Immature natural killer cell (primary cell): ENCODE measurements around the gene CACNA1I. TPM values are rescaled to one million over a fixed set of nuclear protein-coding genes. Genes with fewer than 3 reads are reported as not detected.

Source experiments
- DNase-seq, 3 donors: peaks; one replicate each; pipeline ENCODE4 v3.0.0; 2022; ENCODE audit warnings: mixed read lengths in 1 of 3
- H3K27ac Mint-ChIP-seq, 6 donors: one replicate each; pipeline ENCODE4 v1.8.0; 2020; ENCODE audit warnings: mixed read lengths in 6 of 6, mild to moderate bottlenecking in 5 of 6, inconsistent platforms in 4 of 6, moderate library complexity in 3 of 6
- H3K27me3 Mint-ChIP-seq, 3 donors: one replicate each; pipeline ENCODE4 v1.8.0; 2020 to 2021; ENCODE audit warnings: low read depth in 3 of 3, mild to moderate bottlenecking in 3 of 3, mixed read lengths in 3 of 3, moderate library complexity in 3 of 3, inconsistent platforms in 1 of 3
- H3K36me3 Mint-ChIP-seq, 3 donors: one replicate each; pipeline ENCODE4 v1.8.0; 2020; ENCODE audit warnings: mixed read lengths in 3 of 3, inconsistent platforms in 2 of 3, mild to moderate bottlenecking in 2 of 3
- H3K4me1 Mint-ChIP-seq, 2 donors: one replicate each; pipeline ENCODE4 v1.8.0; 2020; ENCODE audit warnings: inconsistent platforms in 2 of 2, mild to moderate bottlenecking in 2 of 2, mixed read lengths in 2 of 2, moderate library complexity in 1 of 2
- H3K4me3 Mint-ChIP-seq, 5 donors: one replicate each; pipeline ENCODE4 v1.8.0; 2020; ENCODE audit warnings: mild to moderate bottlenecking in 5 of 5, mixed read lengths in 5 of 5, inconsistent platforms in 3 of 5, moderate library complexity in 3 of 5
- H3K9me3 Mint-ChIP-seq, 6 donors: one replicate each; pipeline ENCODE4 v1.8.0; 2020; ENCODE audit warnings: mild to moderate bottlenecking in 6 of 6, mixed read lengths in 6 of 6, inconsistent platforms in 4 of 6, moderate library complexity in 3 of 6
- polyA plus RNA-seq, 3 donors: library from polyadenylated mRNA; unstranded; fragments of 300-500 nt; fragmentation: Illumina TruSeq; gene quantifications; one replicate each; pipeline ENCODE4 v1.2.3, GENCODE V29; 2021

CACNA1I gene
- polyA plus RNA-seq, 3 donors from 2014 or later = not detected

DNA sequence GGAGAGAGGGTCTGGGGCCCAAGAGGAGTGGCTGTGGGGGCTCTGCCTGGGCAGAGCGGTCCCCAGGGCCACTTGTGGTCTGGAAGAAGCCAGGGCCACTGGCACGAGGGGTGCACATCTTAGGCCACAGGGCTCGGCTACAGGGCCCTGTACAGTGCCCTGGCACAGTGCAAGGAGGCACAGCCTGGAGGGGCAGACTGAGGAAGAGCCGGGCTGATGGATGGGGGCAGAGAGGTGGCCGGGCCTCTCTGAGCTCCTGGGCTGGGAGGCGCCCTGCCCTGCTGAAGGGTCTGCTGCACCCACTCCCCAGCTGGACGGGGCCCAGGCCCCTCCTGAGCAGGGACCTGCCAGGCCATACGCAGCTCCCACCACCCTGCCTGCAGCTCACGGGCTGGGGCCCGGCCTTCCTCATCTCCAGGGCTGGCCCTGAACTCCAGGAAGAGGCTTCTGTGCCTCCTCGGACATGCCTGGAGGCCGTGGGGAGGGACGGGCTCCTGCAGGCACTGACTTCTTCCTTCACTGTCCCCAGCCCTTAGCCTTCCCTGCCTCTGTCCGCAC lies 123.5 kb downstream of the CACNA1I start:
- Mint-ChIP-seq H3K4me3 (no peak overlapping the region), H3K27me3 (peaks cover 0 to 19% (median 6%) of the 10 kb centered on the region in 3 donors), H3K36me3 (no peaks in the 10 kb centered on the region), H3K4me1 (no peaks in the 10 kb centered on the region), H3K9me3 (no peaks in the 10 kb centered on the region), H3K27ac (no peak overlapping the region)
- DNase-seq = no peak

DNA sequence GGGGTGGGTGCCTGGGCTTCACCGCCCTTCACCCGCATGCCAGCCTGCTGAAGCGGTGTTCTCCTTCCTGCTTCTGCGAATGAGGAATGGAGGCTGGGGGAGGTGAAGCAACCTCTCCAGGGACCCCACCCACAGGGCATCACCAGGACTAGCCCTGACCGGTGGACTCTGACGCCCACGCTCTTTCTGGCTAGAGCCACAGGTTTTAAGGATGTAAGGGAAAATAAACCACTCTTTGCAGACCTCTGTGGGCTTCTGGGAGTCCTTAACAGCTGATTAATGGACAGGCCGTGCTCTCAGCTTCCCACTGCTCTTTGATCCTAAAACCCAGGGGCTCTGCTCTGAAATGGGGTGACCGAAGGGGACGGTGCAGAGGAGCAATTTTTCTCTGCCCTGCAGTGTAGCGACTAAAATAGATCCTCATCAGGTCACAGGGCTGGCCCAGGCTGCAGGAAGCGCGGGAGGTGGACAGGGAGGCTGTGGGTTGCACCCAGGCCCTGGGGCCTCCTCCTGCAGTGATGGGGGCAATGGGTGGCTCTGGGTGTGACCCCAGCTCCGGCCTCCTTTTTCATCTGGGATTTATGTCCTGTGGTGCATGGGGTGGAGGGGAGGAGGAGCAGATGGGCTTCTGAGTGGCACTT lies 127.4 kb downstream of the CACNA1I start:
- H3K27ac Mint-ChIP-seq = no peak overlapping the region
- no peaks in the 10 kb centered on the region for H3K36me3 Mint-ChIP-seq
- H3K27me3 Mint-ChIP-seq = peaks cover 4 to 8% (median 5%) of the 10 kb centered on the region in 3 donors
- no peak for DNase-seq
- no peaks in the 10 kb centered on the region for H3K4me1 Mint-ChIP-seq
- H3K9me3 Mint-ChIP-seq = no peaks in the 10 kb centered on the region
- H3K4me3 Mint-ChIP-seq = no peak overlapping the region

DNA sequence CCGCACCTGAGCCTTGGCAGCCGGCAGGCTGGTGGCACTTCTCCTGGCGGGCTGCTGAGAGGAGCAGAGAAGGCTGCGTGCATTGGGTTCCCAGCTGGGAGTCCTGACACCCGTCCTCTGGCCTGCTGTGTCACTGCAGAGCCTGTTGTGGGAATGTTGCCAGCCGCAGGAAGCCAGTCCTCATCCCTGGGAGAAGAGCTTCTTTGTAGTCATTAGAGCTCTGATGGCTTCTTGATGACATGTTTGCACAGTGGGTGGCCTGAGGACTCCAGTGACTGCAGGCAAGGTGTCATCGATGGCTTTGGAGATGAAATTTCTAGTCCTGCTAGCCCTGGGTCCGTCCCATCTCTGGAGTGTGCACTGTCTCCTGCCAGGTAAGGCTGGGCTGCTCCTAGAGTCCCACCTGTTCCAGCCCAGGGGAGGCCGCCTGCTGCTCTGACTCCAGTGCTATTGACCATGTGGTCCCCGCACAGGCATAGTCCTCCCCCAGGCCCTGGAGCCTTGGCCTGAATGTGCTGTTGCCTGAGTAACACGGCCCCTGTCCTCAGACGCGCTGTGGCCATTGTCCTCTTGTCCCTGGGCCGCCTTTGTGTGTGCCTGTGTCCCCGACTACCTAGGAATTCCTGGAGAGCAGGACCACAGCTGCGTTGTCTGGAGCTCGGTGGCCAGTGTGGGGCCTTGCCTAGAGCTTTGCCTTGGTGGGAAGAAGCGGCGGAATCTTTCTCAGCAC lies 129.2 kb downstream of the CACNA1I start:
- no peaks in the 10 kb centered on the region for H3K4me1 Mint-ChIP-seq
- H3K27ac Mint-ChIP-seq = no peak overlapping the region
- H3K9me3 Mint-ChIP-seq = no peaks in the 10 kb centered on the region
- H3K4me3 Mint-ChIP-seq = no peak overlapping the region
- no peak for DNase-seq
- peaks cover 0 to 5% (median 4%) of the 10 kb centered on the region in 3 donors for H3K27me3 Mint-ChIP-seq
- no peaks in the 10 kb centered on the region for H3K36me3 Mint-ChIP-seq

DNA sequence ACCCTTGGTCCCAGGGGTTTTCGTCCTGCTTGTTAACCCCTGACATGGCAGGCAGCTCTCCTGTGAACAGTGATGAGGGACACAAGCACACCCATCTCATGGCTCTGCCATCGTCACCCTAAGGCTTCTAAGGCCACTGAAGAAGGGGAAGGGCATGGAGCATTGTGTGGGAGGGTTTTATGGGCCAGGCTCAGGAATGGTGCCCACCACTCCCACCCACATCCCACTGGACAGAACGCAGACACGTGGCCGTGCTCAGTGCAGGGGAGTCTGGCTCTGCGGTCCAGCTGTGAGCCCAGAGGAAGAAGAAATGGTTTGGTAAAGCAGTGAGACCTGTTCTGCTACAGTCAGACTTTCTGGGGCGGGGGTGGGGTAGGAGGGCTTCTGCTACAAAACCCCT lies 130.0 kb downstream of the CACNA1I start:
- Mint-ChIP-seq H3K9me3 (no peaks in the 10 kb centered on the region), H3K27ac (no peak overlapping the region), H3K27me3 (peaks cover 0 to 5% (median 4%) of the 10 kb centered on the region in 3 donors)

DNA sequence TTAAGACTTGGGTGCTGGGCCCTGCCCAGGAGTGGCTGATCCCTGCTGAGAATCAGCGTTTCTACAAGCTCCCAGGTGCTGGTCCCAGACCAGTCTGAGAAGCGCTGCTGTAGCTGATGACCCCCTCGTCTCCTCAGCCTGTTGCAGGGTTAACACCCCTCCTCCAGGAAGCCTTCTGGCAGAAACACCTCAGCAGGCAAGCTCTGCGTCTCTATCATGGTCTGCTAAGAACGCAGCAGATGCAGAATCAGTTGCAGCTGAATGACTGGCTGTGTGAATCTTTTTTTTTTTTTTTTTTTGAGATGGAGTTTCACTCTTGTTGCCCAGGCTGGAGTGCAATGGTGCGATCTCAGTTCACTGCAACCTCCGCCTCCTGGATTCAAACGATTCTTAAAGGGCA lies 132.5 kb downstream of the CACNA1I start:
- DNase-seq = no peak
- Mint-ChIP-seq H3K27me3 (peaks cover 0 to 5% (median 4%) of the 10 kb centered on the region in 3 donors), H3K4me3 (no peak overlapping the region), H3K27ac (no peak overlapping the region), H3K9me3 (no peaks in the 10 kb centered on the region), H3K4me1 (no peaks in the 10 kb centered on the region), H3K36me3 (no peaks in the 10 kb centered on the region)

More for the DNA sequence above, 130.0 kb downstream of the CACNA1I start:
- H3K4me3 Mint-ChIP-seq = no peak overlapping the region
- no peaks in the 10 kb centered on the region for H3K4me1 Mint-ChIP-seq
- no peak for DNase-seq
- H3K36me3 Mint-ChIP-seq = no peaks in the 10 kb centered on the region

DNA sequence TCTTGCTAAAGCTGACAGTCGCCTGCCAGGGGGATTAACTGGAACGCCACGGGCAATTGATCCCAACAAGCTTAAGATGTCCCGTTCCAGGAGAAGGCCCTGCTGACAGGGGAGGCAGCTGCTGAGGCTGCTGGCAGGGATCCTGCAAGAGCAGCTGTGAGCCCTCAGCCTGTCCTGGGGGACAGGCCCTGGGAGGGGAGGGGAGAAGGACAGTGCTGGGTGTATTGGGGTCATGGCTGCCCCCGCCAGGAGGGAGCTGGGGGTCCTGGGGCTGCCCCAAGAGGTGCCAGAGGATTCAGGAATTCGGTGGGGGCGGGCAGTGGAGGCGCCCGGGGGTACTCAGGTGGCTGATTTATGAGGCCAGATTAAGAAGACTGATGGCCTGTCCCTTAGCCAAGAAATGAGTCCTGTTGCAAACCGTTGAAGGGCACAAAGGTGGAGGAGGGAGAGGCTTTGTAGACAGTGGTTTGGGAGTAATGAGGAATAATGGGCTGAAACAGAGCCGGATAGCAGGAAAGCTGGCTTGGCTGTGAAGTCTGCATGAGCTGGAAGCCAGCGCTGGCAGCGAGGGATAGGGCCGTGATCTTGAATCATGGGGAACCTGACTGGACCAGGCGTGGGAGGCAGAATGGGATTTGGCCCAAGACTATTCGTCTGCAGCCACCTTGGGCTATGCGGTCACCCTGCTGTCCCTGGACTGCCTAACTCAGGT lies 133.5 kb downstream of the CACNA1I start:
- Mint-ChIP-seq H3K36me3 (no peaks in the 10 kb centered on the region), H3K27ac (no peak overlapping the region), H3K4me1 (no peaks in the 10 kb centered on the region), H3K4me3 (no peak overlapping the region), H3K9me3 (no peaks in the 10 kb centered on the region), H3K27me3 (peaks cover 0 to 5% (median 2%) of the 10 kb centered on the region in 3 donors)
- DNase-seq = no peak

DNA sequence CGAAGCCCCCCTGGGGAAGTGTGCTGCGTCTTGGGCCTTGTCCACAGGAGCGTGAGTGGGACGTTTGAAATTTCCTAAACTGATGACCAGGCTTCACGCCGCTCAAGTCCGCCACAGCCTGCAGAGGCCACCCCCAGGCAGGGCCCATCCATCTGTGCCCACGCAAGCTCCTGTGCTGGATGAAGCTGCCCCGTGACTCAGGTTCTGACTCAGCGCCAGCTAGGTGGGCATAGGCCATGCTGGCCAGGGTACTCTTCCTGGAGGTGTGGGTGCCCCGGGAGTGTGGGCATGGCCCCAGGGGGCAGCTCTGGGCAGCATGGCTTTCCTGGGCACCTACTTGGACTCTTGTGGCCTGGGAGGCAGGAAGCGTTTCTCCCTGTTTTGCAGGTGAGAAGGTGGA lies 134.8 kb downstream of the CACNA1I start:
- H3K27me3 Mint-ChIP-seq = peaks cover 0 to 7% (median 5%) of the 10 kb centered on the region in 3 donors
- H3K4me1 Mint-ChIP-seq = no peaks in the 10 kb centered on the region
- DNase-seq = no peak
- no peaks in the 10 kb centered on the region for H3K9me3 Mint-ChIP-seq
- no peak overlapping the region for H3K4me3 Mint-ChIP-seq
- H3K27ac Mint-ChIP-seq = no peak overlapping the region
- H3K36me3 Mint-ChIP-seq = no peaks in the 10 kb centered on the region

DNA sequence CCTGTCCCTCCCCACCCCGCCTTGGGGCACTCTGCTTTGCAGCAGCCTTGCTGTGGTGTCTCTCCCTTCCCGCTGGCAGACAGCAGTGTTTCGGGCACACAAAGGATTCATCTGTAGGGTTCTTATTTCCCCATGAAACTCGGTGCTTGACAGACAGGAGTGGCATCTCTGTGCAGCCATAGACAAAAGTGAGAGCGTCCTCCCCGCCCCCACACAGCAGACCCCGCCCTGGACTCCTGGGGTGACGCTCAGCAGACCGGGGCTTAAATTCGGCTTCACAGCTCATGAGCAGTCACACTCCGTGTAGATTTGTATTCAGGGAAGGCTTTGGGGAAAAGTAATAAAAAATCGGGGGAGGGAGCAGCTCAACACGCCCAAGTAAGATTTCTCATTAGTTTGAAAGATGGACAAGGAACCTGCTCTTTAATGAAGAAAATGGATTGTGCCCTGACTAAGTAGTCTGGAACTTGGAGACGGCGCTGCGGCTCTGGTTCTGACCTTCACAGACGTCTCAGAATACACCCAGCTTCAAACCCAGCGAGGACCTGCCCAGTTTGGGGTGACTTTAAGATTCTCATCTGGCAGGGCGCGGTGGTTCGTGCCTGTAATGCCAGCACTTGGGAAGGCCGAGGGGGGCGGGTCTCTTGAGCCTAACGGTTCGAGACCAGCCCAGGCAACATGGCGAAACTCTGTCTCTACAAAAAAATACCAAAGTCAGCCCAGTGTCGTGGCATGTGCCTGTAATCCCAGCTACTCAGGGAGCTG lies 136.0 kb downstream of the CACNA1I start:
- Mint-ChIP-seq H3K36me3 (no peaks in the 10 kb centered on the region), H3K27me3 (peaks cover 1 to 7% (median 5%) of the 10 kb centered on the region in 3 donors), H3K4me3 (no peak overlapping the region), H3K4me1 (no peaks in the 10 kb centered on the region), H3K27ac (no peak overlapping the region), H3K9me3 (no peaks in the 10 kb centered on the region)
- no peak for DNase-seq

DNA sequence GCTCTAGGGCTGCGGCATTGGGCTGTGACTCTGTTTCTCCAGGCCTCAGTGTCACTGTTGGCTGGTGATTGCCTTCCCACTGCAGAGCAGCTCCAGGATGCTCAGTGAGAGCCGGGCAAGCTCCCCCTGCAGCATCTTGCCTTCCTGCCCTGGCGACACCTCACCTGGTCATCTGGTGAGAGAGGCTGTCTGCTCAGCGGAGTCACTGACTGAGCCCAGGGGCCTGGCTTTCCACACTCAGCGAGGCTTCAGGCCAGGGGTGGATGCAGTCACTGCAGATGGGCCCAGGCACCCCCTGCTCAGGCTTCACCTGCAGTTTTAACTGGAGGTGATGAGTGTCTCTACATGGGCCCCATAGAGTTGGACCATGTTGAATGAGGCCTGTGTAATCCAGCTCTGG lies 136.8 kb downstream of the CACNA1I start:
- no peaks in the 10 kb centered on the region for H3K4me1 Mint-ChIP-seq
- DNase-seq = no peak
- H3K27me3 Mint-ChIP-seq = peaks cover 3 to 5% (median 3%) of the 10 kb centered on the region in 3 donors
- H3K4me3 Mint-ChIP-seq = no peak overlapping the region
- peaks cover 0 to 1% (median 0%) of the 10 kb centered on the region in 6 donors for H3K9me3 Mint-ChIP-seq
- no peak overlapping the region for H3K27ac Mint-ChIP-seq
- no peaks in the 10 kb centered on the region for H3K36me3 Mint-ChIP-seq

DNA sequence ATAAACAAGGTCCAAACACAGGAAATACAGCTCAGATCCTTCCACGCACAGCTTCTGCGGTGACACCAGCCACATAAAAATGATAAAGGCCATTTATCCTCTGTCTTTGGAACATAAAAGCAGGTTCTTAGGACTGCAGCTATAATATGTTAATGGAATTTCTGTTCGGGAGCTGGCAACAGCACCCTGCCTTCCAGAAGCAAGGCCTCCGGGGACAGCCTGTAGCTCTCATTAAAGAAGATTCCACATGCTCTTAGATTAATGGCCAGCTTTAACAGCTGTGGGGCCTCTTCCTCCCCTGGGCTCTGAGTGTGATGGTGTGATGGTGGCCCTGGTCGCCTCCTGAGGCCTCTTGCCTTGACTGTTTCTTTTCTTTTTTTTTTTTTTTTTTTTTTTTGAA lies 137.3 kb downstream of the CACNA1I start:
- DNase-seq = no peak
- no peaks in the 10 kb centered on the region for H3K36me3 Mint-ChIP-seq
- no peak overlapping the region for H3K27ac Mint-ChIP-seq
- H3K4me1 Mint-ChIP-seq = no peaks in the 10 kb centered on the region
- no peak overlapping the region for H3K4me3 Mint-ChIP-seq
- peaks cover 2 to 5% (median 3%) of the 10 kb centered on the region in 3 donors for H3K27me3 Mint-ChIP-seq
- peaks cover 0 to 1% (median 0%) of the 10 kb centered on the region in 6 donors for H3K9me3 Mint-ChIP-seq

DNA sequence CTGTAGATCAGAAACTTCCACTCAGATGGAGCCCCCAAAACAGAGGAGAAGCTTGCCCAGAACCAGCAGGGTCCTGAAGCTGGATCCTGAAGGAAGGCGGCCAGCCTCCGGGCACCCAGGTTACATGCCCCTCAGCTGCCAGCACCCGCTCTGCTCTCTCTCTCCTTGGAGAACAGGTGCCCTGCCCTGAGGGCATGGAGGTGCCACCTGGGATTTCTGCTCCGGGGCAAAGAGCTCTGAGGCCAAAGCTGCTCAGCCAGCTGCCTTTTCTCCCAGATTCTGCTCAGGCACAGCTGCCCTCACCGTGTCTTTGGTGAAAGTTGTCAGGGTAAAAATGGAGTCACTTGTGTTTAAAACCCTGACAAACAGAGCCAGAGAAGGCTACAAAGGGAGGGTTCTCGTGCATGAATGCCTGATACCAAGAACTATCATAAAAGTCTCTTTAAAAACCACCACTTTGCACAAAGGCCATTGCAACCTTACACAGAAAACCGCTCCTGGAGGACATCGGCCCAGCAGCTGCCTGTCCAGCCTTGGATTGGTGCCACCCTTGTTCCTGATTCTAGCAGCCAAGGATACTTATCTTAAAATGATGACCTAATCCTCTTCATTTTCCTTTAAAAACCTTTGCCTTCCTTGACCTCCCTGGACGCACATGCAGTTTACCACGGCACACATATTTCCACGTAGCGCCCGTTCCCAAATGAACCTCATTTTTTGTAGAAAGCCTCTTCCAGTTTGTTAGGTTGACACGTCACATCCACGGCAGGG lies 140.0 kb downstream of the CACNA1I start:
- no peak overlapping the region for H3K27ac Mint-ChIP-seq
- H3K4me3 Mint-ChIP-seq = no peak overlapping the region
- peaks cover 0 to 1% (median 0%) of the 10 kb centered on the region in 6 donors for H3K9me3 Mint-ChIP-seq
- H3K27me3 Mint-ChIP-seq = peaks cover 2 to 5% (median 3%) of the 10 kb centered on the region in 3 donors
- H3K36me3 Mint-ChIP-seq = no peaks in the 10 kb centered on the region
- no peak for DNase-seq
- H3K4me1 Mint-ChIP-seq = no peaks in the 10 kb centered on the region

DNA sequence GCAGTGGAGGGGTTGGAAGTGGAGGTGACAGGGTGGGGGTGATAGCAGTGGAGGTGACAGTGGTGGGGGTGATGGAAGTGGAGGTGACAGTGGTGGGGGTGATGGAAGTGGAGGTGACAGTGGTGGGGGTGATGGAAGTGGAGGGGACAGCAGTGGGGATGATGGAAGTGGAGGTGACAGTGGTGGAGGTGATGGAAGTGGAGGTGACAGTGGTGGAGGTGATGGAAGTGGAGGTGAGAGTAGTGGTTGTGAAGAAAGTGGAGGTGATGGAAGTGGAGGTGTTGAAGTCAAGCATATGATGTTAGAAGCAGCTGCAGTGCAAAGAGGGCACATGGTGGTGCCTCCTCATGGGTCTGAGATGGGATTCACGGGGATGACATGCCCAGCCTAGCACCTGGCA lies 141.5 kb downstream of the CACNA1I start:
- H3K27me3 Mint-ChIP-seq = peaks cover 3 to 5% (median 5%) of the 10 kb centered on the region in 3 donors
- DNase-seq = no peak
- H3K36me3 Mint-ChIP-seq = no peaks in the 10 kb centered on the region
- no peaks in the 10 kb centered on the region for H3K4me1 Mint-ChIP-seq
- peaks cover 0 to 1% (median 0%) of the 10 kb centered on the region in 6 donors for H3K9me3 Mint-ChIP-seq
- H3K27ac Mint-ChIP-seq = no peak overlapping the region
- H3K4me3 Mint-ChIP-seq = peak overlapping the region in 1 of 5 donors; percentile 27
